ENCODE measurements around the gene TMPRSS6.

TMPRSS6 gene

DNA sequence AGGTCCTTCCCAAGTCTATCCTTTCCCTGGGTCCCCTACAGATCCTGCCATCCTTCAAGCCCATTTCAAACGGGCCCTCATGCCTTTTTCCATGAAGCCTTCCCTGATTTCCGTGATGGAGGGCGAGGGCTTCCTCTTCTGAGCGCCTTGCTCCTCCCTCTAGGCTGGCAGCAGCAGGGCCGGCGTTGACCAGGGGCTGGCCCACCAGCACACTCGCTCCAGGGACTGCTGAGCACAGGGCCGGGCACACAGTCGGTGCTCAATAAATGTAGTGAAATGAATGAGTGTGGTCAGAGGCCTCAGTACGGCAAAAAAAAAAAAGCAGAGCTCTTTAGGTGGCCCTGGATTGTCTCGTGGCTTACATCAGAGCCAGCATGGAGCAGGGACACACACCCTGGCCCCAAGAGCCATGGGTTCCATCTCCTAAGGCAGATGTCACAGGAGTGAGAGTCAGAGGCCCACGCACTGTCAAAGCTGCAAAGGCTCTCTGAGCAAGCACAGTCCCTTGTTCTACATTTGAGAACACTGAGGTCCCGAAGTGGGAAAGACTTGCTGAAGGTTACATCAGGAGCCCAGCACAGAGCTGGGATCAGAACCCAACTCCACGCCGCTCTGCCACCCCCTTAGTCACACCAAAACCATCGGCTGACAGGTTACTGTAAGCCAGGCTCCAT, 37.1 kb upstream of the TMPRSS6 start:
- no peak for ATAC-seq
- peak overlapping the region; percentile 96 for H3K4me3 Mint-ChIP-seq
- H3K9me3 Mint-ChIP-seq, result peaks cover 5% of the 10 kb centered on the region
- H3K4me1 Mint-ChIP-seq, result peaks cover 88% of the 10 kb centered on the region
- DNase-seq (ENCODE audit: low spot score in 2 of 2), result no peak
- H3K27ac Mint-ChIP-seq, result peak overlapping the region; percentile 98
- peaks cover 89% of the 10 kb centered on the region for H3K36me3 Mint-ChIP-seq

- Mint-ChIP-seq H3K27ac (peak overlapping the region; percentile 98), H3K4me3 (peak overlapping the region; percentile 96), H3K9me3 (peaks cover 5% of the 10 kb centered on the region), H3K36me3 (peaks cover 95% of the 10 kb centered on the region), H3K4me1 (peaks cover 88% of the 10 kb centered on the region)
- no peak for DNase-seq (ENCODE audit: low spot score in 2 of 2)
- no peak for ATAC-seq
Observed at GRCh38 chr22:37146051-37146385, 36.5 kb upstream of the TMPRSS6 start.

GRCh38 chr22:37145180-37146050, 35.9 kb upstream of the TMPRSS6 start:
- no peak for ATAC-seq
- Mint-ChIP-seq H3K4me3 (peak overlapping the region; percentile 96), H3K4me1 (peaks cover 88% of the 10 kb centered on the region), H3K27ac (peak overlapping the region; percentile 98), H3K9me3 (no peaks in the 10 kb centered on the region), H3K36me3 (peaks cover 100% of the 10 kb centered on the region)
- DNase-seq (ENCODE audit: low spot score in 2 of 2), result no peak

DNA sequence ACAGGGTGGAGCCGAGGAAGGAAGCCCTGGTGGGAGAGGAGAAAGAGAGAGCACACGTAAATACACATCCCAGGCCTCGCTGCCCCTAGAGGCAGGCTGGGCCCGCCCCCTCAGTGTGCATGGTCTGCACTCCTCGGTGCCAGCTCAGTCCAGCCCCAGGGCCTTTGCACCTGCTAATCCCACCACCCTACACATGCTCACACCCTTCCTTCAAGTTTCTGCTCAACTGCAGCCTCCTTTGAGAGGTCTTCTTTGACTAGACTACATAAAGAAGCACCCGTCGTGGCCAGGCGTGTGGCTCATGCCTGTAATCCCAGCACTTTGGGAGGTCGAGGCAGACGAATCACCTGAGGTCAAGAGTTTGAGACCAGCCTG, 34.7 kb upstream of the TMPRSS6 start:
- H3K4me1 Mint-ChIP-seq, result peaks cover 86% of the 10 kb centered on the region
- H3K4me3 Mint-ChIP-seq, result peak overlapping the region; percentile 96
- no peaks in the 10 kb centered on the region for H3K9me3 Mint-ChIP-seq
- H3K36me3 Mint-ChIP-seq, result peaks cover 100% of the 10 kb centered on the region
- ATAC-seq (no peak), DNase-seq (ENCODE audit: low spot score in 2 of 2) (no peak)
- peak overlapping the region; percentile 98 for H3K27ac Mint-ChIP-seq

DNA sequence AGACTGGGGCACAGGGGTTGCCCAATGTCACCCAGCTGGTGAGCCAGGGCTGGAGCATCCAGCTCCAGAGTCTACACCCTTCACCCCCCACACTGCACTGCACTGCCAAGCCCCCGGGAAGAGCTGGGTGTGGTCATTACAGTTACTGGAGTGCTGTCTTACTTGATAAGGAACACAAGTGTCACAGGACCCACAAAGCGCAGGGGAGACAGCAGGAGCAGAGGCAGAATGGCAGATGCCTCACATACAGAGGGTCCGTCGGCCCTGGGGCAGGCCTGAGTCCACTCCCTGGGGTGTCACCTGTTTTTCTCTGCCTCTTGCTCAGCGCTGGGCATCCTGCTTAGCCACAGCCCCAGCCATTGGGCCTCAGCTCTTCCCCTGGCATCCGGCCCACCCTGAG, 32.5 kb upstream of the TMPRSS6 start:
- Mint-ChIP-seq H3K4me3 (peak overlapping the region; percentile 96), H3K4me1 (peaks cover 92% of the 10 kb centered on the region), H3K36me3 (peaks cover 100% of the 10 kb centered on the region), H3K9me3 (no peaks in the 10 kb centered on the region), H3K27ac (peak overlapping the region; percentile 98)
- ATAC-seq, result no peak
- no peak for DNase-seq (ENCODE audit: low spot score in 2 of 2)

DNA sequence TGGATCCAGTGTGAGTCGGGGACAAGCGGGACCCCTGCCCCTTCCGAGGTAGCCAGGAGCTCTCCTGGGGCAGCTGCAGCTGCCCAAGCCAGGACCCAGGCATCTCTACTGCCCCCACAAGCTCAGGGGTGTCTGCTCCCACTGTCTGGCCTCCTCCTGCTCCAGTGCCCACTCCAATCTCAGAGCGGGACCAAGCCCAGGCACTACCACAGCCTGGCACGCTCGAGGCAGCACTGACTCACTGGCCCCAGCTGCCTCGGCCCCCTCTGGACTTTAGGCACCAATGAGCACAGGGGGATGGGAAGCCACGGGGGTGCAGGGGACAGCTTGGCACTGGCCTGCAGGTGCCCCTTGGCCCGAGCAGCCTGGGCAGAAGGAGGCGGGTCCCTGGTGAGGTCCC, 32.0 kb upstream of the TMPRSS6 start:
- peaks cover 92% of the 10 kb centered on the region for H3K4me1 Mint-ChIP-seq
- DNase-seq (ENCODE audit: low spot score in 2 of 2) (no peak), ATAC-seq (no peak)
- no peaks in the 10 kb centered on the region for H3K9me3 Mint-ChIP-seq
- H3K36me3 Mint-ChIP-seq, result peaks cover 100% of the 10 kb centered on the region
- peak overlapping the region; percentile 96 for H3K4me3 Mint-ChIP-seq
- peak overlapping the region; percentile 98 for H3K27ac Mint-ChIP-seq

GRCh38 chr22:37140686-37141323, 31.3 kb upstream of the TMPRSS6 start:
- no peak for ATAC-seq
- Mint-ChIP-seq H3K36me3 (peaks cover 100% of the 10 kb centered on the region), H3K9me3 (no peaks in the 10 kb centered on the region), H3K4me3 (peak overlapping the region; percentile 96), H3K4me1 (peaks cover 91% of the 10 kb centered on the region), H3K27ac (peak overlapping the region; percentile 98)
- DNase-seq (ENCODE audit: low spot score in 2 of 2), result no peak

- Mint-ChIP-seq H3K27ac (peak overlapping the region; percentile 97), H3K4me1 (peaks cover 91% of the 10 kb centered on the region), H3K4me3 (peak overlapping the region; percentile 62), H3K36me3 (peaks cover 100% of the 10 kb centered on the region), H3K9me3 (no peaks in the 10 kb centered on the region)
- DNase-seq (ENCODE audit: low spot score in 2 of 2), result no peak
- peak; percentile 38 for ATAC-seq
Observed at GRCh38 chr22:37139762-37140161, 30.2 kb upstream of the TMPRSS6 start.

DNA sequence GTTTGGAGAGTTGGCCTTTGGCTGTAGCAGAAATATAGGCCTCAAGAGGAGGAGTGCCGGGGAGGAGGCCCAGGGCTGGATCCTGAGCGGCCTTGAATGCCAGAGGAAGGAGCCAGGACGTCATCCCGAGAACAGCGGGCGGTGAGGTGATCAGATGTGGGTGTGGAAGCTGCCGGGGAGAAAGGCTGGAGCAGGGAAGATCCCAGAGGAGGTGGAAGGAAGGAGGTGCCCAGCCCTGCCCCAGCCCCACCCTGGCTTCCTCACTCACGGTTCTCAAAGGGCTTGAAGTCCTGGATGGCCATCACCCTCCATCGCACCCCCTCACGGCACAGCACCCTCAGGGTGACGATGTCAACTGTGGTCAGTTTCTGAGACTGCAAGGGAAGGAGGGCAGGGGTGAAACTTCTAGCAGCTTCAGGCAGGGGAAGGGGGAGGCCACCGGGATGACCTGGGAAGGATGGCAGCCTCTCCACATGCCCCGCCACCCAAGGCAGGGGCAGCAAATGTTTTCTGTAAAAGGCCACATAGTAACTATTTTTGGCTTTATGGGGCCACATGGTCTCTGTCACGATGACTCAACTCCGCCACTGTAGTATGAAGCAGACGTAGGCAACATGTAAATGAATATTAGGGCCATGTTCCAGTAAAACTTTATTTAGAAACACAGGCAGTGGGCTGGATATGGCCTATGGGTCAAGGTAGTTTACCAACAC, 29.5 kb upstream of the TMPRSS6 start:
- no peaks in the 10 kb centered on the region for H3K9me3 Mint-ChIP-seq
- DNase-seq (ENCODE audit: low spot score in 2 of 2), result no peak
- peak overlapping the region; percentile 97 for H3K27ac Mint-ChIP-seq
- H3K4me3 Mint-ChIP-seq, result peak overlapping the region; percentile 62
- peaks cover 100% of the 10 kb centered on the region for H3K36me3 Mint-ChIP-seq
- peaks cover 88% of the 10 kb centered on the region for H3K4me1 Mint-ChIP-seq
- peak; percentile 39 for ATAC-seq

GRCh38 chr22:37137903-37138665, 28.6 kb upstream of the TMPRSS6 start:
- Mint-ChIP-seq H3K4me3 (peak overlapping the region; percentile 62), H3K9me3 (no peaks in the 10 kb centered on the region), H3K4me1 (peaks cover 87% of the 10 kb centered on the region), H3K36me3 (peaks cover 100% of the 10 kb centered on the region), H3K27ac (peak overlapping the region; percentile 97)
- ATAC-seq, result peak; percentile 69
- DNase-seq (ENCODE audit: low spot score in 2 of 2), result no peak

- peak overlapping the region; percentile 62 for H3K4me3 Mint-ChIP-seq
- peaks cover 100% of the 10 kb centered on the region for H3K36me3 Mint-ChIP-seq
- H3K4me1 Mint-ChIP-seq, result peaks cover 87% of the 10 kb centered on the region
- peak overlapping the region; percentile 97 for H3K27ac Mint-ChIP-seq
- DNase-seq (ENCODE audit: low spot score in 2 of 2), result no peak
- no peaks in the 10 kb centered on the region for H3K9me3 Mint-ChIP-seq
- no peak for ATAC-seq
Observed at GRCh38 chr22:37137131-37137530, 27.6 kb upstream of the TMPRSS6 start.

GRCh38 chr22:37135023-37135422, 25.5 kb upstream of the TMPRSS6 start:
- peak overlapping the region; percentile 97 for H3K27ac Mint-ChIP-seq
- peaks cover 77% of the 10 kb centered on the region for H3K4me1 Mint-ChIP-seq
- no peak for ATAC-seq
- H3K9me3 Mint-ChIP-seq, result no peaks in the 10 kb centered on the region
- no peak for DNase-seq (ENCODE audit: low spot score in 2 of 2)
- peaks cover 100% of the 10 kb centered on the region for H3K36me3 Mint-ChIP-seq
- H3K4me3 Mint-ChIP-seq, result no peak overlapping the region

- peak overlapping the region; percentile 17 for H3K4me3 Mint-ChIP-seq
- peaks cover 100% of the 10 kb centered on the region for H3K36me3 Mint-ChIP-seq
- peak; percentile 41 for ATAC-seq
- H3K4me1 Mint-ChIP-seq, result peaks cover 76% of the 10 kb centered on the region
- H3K27ac Mint-ChIP-seq, result peak overlapping the region; percentile 97
- no peaks in the 10 kb centered on the region for H3K9me3 Mint-ChIP-seq
- DNase-seq (ENCODE audit: low spot score in 2 of 2), result no peak
Observed at GRCh38 chr22:37133304-37134018, 23.9 kb upstream of the TMPRSS6 start.

- DNase-seq (ENCODE audit: low spot score in 2 of 2), result no peak
- Mint-ChIP-seq H3K9me3 (no peaks in the 10 kb centered on the region), H3K36me3 (peaks cover 100% of the 10 kb centered on the region), H3K4me1 (peaks cover 76% of the 10 kb centered on the region), H3K27ac (peak overlapping the region; percentile 97), H3K4me3 (peak overlapping the region; percentile 17)
- ATAC-seq, result no peak
Observed at GRCh38 chr22:37132773-37133172, 23.3 kb upstream of the TMPRSS6 start.

Data from stimulated activated effector memory CD8-positive, alpha-beta T cell treated with anti-CD3 and anti-CD28 coated beads, Interleukin-12 subunit alpha, Interleukin-12 subunit beta, amount 100 ng/mL, for 72 hours (primary cell).